Type B pancreatic cell (in vitro differentiated cells): ENCODE data around the gene FHOD1. TPM values are rescaled to one million over a fixed set of nuclear protein-coding genes. Genes with fewer than 3 reads are reported as not detected.

Experiments
- DNase-seq: peaks from one replicate; pipeline ENCODE4 v3.0.0; 2021; ENCODE audit warnings: mixed read lengths; ENCODE audit not compliant: unreplicated experiment; ENCODE audit errors: extremely low spot score
- H3K27ac Mint-ChIP-seq: 2 replicates; pipeline ENCODE4 v1.8.0; 2021; ENCODE audit warnings: mild to moderate bottlenecking, mixed read lengths
- H3K27me3 Mint-ChIP-seq: 2 replicates; pipeline ENCODE4 v1.8.0; 2021; ENCODE audit warnings: mixed read lengths
- H3K36me3 Mint-ChIP-seq: 2 replicates; pipeline ENCODE4 v1.8.0; 2021; ENCODE audit warnings: mixed read lengths
- H3K4me1 Mint-ChIP-seq: one replicate; pipeline ENCODE4 v1.8.0; 2021; ENCODE audit warnings: mixed read lengths; ENCODE audit not compliant: unreplicated experiment
- H3K4me3 Mint-ChIP-seq: 2 replicates; pipeline ENCODE4 v1.8.0; 2021; ENCODE audit warnings: mild to moderate bottlenecking, mixed read lengths
- H3K9me3 Mint-ChIP-seq: 2 replicates; pipeline ENCODE4 v1.8.0; 2021; ENCODE audit warnings: mixed read lengths
- CTCF ChIP-seq: fragments of 200-600 bp; sonication (generic); conservative IDR thresholded peaks from 2 replicates; pipeline ENCODE4 v1.5.0; 2021; ENCODE audit warnings: antibody characterized with exemption, mild to moderate bottlenecking
- total RNA-seq: library from RNA; stranded (reverse); gene quantifications from 2 replicates; pipeline ENCODE4 v1.2.1, GENCODE V29; 2021; ENCODE audit warnings: low replicate concordance

The FHOD1 gene
- total RNA-seq, 1 donor from 2014 or later: 34.7 TPM

- no peaks in the 10 kb centered on the region for H3K9me3 Mint-ChIP-seq
- peaks cover 5% of the 10 kb centered on the region for H3K27me3 Mint-ChIP-seq
- H3K36me3 Mint-ChIP-seq: no peaks in the 10 kb centered on the region
- H3K4me1 Mint-ChIP-seq: no peaks in the 10 kb centered on the region
- no peak for DNase-seq
- H3K4me3 Mint-ChIP-seq: no peak overlapping the region
- TF ChIP-seq CTCF: no peak
- no peak overlapping the region for H3K27ac Mint-ChIP-seq
Measured at GRCh38 chr16:67282447-67282805, 35.1 kb upstream of the FHOD1 start.

- no peak for DNase-seq
- no peaks in the 10 kb centered on the region for H3K9me3 Mint-ChIP-seq
- no peaks in the 10 kb centered on the region for H3K36me3 Mint-ChIP-seq
- no peak overlapping the region for H3K27ac Mint-ChIP-seq
- H3K4me3 Mint-ChIP-seq: no peak overlapping the region
- H3K4me1 Mint-ChIP-seq: no peaks in the 10 kb centered on the region
- no peak for TF ChIP-seq CTCF
- H3K27me3 Mint-ChIP-seq: peaks cover 5% of the 10 kb centered on the region
Measured at GRCh38 chr16:67281536-67282446, 34.5 kb upstream of the FHOD1 start.

- Mint-ChIP-seq H3K27me3 (peaks cover 5% of the 10 kb centered on the region), H3K36me3 (no peaks in the 10 kb centered on the region), H3K9me3 (no peaks in the 10 kb centered on the region), H3K27ac (no peak overlapping the region), H3K4me3 (no peak overlapping the region), H3K4me1 (no peaks in the 10 kb centered on the region)
- TF ChIP-seq CTCF: no peak
- DNase-seq: no peak
Measured at GRCh38 chr16:67280090-67281015, 33.1 kb upstream of the FHOD1 start.

- peak within 1 kb of the TSS; percentile 78 for H3K4me3 Mint-ChIP-seq
- no peaks in the 10 kb centered on the region for H3K36me3 Mint-ChIP-seq
- no peak within 1 kb of the TSS for H3K27ac Mint-ChIP-seq
- TF ChIP-seq CTCF: peak; percentile 82
- H3K4me1 Mint-ChIP-seq: no peaks in the 10 kb centered on the region
- no peaks in the 10 kb centered on the region for H3K9me3 Mint-ChIP-seq
- DNase-seq: peak; percentile 77
- H3K27me3 Mint-ChIP-seq: peaks cover 5% of the 10 kb centered on the region
Measured at GRCh38 chr16:67279296-67280089, 32.2 kb upstream of the FHOD1 start, which contains the start of gene PLEKHG4. TSS of gene PLEKHG4 (plus strand) at chr16:67279532. CDS start at chr16:67280045, 513 bp downstream.

- Mint-ChIP-seq H3K4me3 (peak overlapping the region; percentile 78), H3K9me3 (no peaks in the 10 kb centered on the region), H3K4me1 (no peaks in the 10 kb centered on the region), H3K27ac (no peak overlapping the region), H3K27me3 (peaks cover 5% of the 10 kb centered on the region), H3K36me3 (no peaks in the 10 kb centered on the region)
- no peak for DNase-seq
- no peak for TF ChIP-seq CTCF
Measured at GRCh38 chr16:67278773-67279295, 31.6 kb upstream of the FHOD1 start.
